ENCODE results near the gene C1QTNF8. TPM values are rescaled to one million over a fixed set of nuclear protein-coding genes. Genes with fewer than 3 reads are reported as not detected.
"Not testable (repeated sequence)": the region's sequence is repeated elsewhere in the genome, so short reads cannot be mapped to it uniquely, and the experiment has no call there.

The C1QTNF8 gene
- total RNA-seq, 3 donors from 2014 or later (not counting 1 experiment from before 2014, with no cell fraction given): not detected

DNA sequence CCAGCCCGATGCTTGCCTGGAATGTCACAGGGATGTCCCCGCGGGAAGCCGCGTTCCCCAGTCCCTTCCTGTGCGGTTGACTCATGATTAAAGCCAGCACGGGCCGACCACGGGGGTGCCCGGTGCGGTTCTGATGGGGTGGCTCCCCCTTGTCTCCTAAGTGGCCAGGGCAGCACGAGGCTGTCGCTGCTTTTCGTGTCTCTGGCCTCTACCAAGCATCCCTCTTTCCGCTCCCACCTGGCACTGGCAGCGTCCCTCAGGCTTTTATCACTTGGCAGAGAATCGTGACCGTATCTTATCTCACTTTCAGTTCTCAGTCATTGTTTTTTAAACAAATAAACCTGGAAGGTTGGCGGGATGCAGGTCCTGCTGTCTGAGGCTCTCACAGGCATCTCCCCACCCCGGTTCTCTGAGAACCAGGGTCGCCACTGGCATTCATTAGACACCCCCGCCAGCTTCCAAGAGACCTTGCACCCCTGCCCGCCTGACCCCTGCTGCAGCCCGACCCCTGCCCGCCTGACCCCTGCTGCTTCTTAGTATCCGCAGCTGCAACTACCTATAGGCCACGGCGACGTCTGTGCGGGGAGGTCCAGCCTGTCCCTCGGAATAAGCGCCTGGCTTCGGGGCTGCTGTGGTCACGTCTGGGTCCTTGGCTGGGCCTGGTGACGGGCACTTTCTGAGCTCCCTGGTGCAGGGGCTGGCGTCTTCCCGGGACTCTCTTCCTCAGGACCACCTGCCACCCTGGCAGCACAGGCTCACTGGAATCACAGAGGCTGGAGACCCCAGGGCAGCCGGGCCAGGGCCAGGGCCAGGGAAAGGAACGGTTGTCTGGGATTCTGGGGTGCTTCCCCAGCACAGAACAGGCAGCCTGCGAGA is 7.5 kb downstream of the C1QTNF8 start:
- no peaks in the 10 kb centered on the region for H3K4me1 ChIP-seq (ENCODE audit: control insufficient read depth, insufficient read depth, low read length)
- Mint-ChIP-seq H3K36me3 (peaks cover 9% of the 10 kb centered on the region), H3K27ac (no peak overlapping the region), H3K4me1 (no peaks in the 10 kb centered on the region), H3K9me3 (peaks cover 2 to 6% of the 10 kb centered on the region in 2 donors), H3K4me3 (no peak overlapping the region), H3K27me3 (ENCODE audit: low read depth in 2 of 2) (peaks cover 0 to 10% of the 10 kb centered on the region in 2 donors)
- no peak overlapping the region for H3K27ac ChIP-seq (ENCODE audit: low read length)
- intact Hi-C loops (cut with micrococcal nuclease): no loop called here
- 84% methylated on average over 40 of the region's 40 CpGs for WGBS (ENCODE audit: insufficient coverage)
- peaks cover 15% of the 10 kb centered on the region for H3K9me3 ChIP-seq (ENCODE audit: control insufficient read depth, insufficient read depth, low read length)
- no peaks in the 10 kb centered on the region for H3K36me3 ChIP-seq (ENCODE audit: control insufficient read depth, insufficient read depth, low read length)
- DNase-seq (no peak), ATAC-seq (no peak)
- no peak overlapping the region for H3K4me3 ChIP-seq (ENCODE audit: low read length)
- H3K27me3 ChIP-seq (ENCODE audit: control insufficient read depth, insufficient read depth, low read length): peaks cover 2% of the 10 kb centered on the region
- no peak for TF ChIP-seq CTCF (IDR thresholded peaks at IDR 0.05)

DNA sequence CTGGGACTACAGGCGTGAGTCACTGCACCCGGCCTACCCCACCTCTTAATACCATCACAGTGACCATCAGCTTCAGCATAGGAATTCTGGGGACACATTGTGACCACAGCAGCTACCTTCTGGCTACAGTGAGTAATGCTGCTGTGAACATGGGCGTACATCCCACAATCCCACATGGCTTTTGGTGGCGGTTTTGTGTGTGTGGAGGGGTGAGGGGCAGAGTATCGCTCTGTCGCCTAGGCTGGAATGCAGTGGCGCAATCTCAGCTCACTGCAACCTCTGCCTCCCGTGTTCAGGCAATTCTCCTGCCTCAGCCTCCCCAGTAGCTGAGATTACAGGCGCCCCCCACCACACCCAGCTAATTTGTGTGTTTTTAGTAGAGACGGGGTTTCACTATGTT is 9.6 kb downstream of the C1QTNF8 start:
- H3K36me3 ChIP-seq (ENCODE audit: control insufficient read depth, insufficient read depth, low read length); H3K4me3 ChIP-seq (ENCODE audit: low read length); H3K4me1 ChIP-seq (ENCODE audit: control insufficient read depth, insufficient read depth, low read length); H3K36me3 Mint-ChIP-seq; H3K4me3 Mint-ChIP-seq; H3K27ac ChIP-seq (ENCODE audit: low read length); ATAC-seq; DNase-seq; intact Hi-C loops (cut with micrococcal nuclease); H3K27me3 ChIP-seq (ENCODE audit: control insufficient read depth, insufficient read depth, low read length); H3K4me1 Mint-ChIP-seq; H3K9me3 Mint-ChIP-seq; H3K27ac Mint-ChIP-seq: not testable (repeated sequence)
- WGBS (ENCODE audit: insufficient coverage): 95% methylated on average over 10 of the region's 10 CpGs
- H3K9me3 ChIP-seq (ENCODE audit: control insufficient read depth, insufficient read depth, low read length): peaks cover 15% of the 10 kb centered on the region
- H3K27me3 Mint-ChIP-seq (ENCODE audit: low read depth in 2 of 2): peaks cover 4 to 17% of the 10 kb centered on the region in 2 donors

- intact Hi-C loops (cut with micrococcal nuclease): no loop called here
- peaks cover 15% of the 10 kb centered on the region for H3K9me3 ChIP-seq (ENCODE audit: control insufficient read depth, insufficient read depth, low read length)
Observed at GRCh38 chr16:1084971-1085370, 11.1 kb downstream of the C1QTNF8 start.

More at GRCh38 chr16:1084971-1085370, 11.1 kb downstream of the C1QTNF8 start:
- no peak overlapping the region for H3K27ac Mint-ChIP-seq
- H3K36me3 Mint-ChIP-seq: peaks cover 9% of the 10 kb centered on the region
- peaks cover 4 to 17% of the 10 kb centered on the region in 2 donors for H3K27me3 Mint-ChIP-seq (ENCODE audit: low read depth in 2 of 2)
- no peak overlapping the region for H3K4me3 ChIP-seq (ENCODE audit: low read length)
- no peak for ATAC-seq
- 85% methylated on average over 6 of the region's 6 CpGs for WGBS (ENCODE audit: insufficient coverage)
- peaks cover 2% of the 10 kb centered on the region for H3K27me3 ChIP-seq (ENCODE audit: control insufficient read depth, insufficient read depth, low read length)
- H3K4me1 ChIP-seq (ENCODE audit: control insufficient read depth, insufficient read depth, low read length): no peaks in the 10 kb centered on the region
- peaks cover 2 to 6% of the 10 kb centered on the region in 2 donors for H3K9me3 Mint-ChIP-seq
- H3K36me3 ChIP-seq (ENCODE audit: control insufficient read depth, insufficient read depth, low read length): no peaks in the 10 kb centered on the region
- no peaks in the 10 kb centered on the region for H3K4me1 Mint-ChIP-seq
- H3K4me3 Mint-ChIP-seq: no peak overlapping the region
- no peak overlapping the region for H3K27ac ChIP-seq (ENCODE audit: low read length)
- no peak for TF ChIP-seq CTCF (IDR thresholded peaks at IDR 0.05)
- DNase-seq: no peak

Data from natural killer cell (primary cell).